SU-DHL-6 (cell line): ENCODE data around the gene TPBGL.

Experiments used
- H2AFZ ChIP-seq: fragments of 200-600 bp; sonication (generic); 2 replicates; pipeline ENCODE4 v1.6.1; 2014; ENCODE audit warnings: low read depth, mild to moderate bottlenecking, moderate library complexity, mixed read lengths, antibody characterized with exemption, low read length; ENCODE audit not compliant: severe bottlenecking
- H3F3A ChIP-seq: fragments of 200-600 bp; shearing (Covaris generic); 2 replicates; pipeline ENCODE4 v1.6.0; 2016; ENCODE audit warnings: antibody characterized with exemption, mild to moderate bottlenecking; ENCODE audit not compliant: insufficient read depth
- H3K27ac ChIP-seq: fragments of 200-600 bp; sonication (generic); 2 replicates; pipeline ENCODE4 v1.5.1; 2016; ENCODE audit warnings: low read depth, mild to moderate bottlenecking, low read length, moderate library complexity, mixed read lengths
- H3K27me3 ChIP-seq: fragments of 200-600 bp; sonication (generic), shearing (Covaris generic); 2 replicates; pipeline ENCODE4 v1.6.0; 2014; ENCODE audit warnings: mild to moderate bottlenecking, low read length
- H3K36me3 ChIP-seq: fragments of 200-600 bp; sonication (generic); 2 replicates; pipeline ENCODE4 v1.6.1; 2014; ENCODE audit warnings: mild to moderate bottlenecking, low read length, mixed read lengths
- H3K4me2 ChIP-seq: fragments of 300-600, 200-600 bp; shearing (Covaris generic), sonication (generic); 2 replicates; pipeline ENCODE4 v1.6.0; 2014; ENCODE audit warnings: low read length, low read depth, mild to moderate bottlenecking; ENCODE audit not compliant: poor library complexity, severe bottlenecking
- H3K4me3 ChIP-seq: fragments of 200-600 bp; sonication (generic); 2 replicates; pipeline ENCODE4 v1.5.1; 2014; ENCODE audit warnings: antibody characterized with exemption, low read length, mild to moderate bottlenecking, mixed read lengths; ENCODE audit not compliant: insufficient read depth, poor library complexity, severe bottlenecking
- H3K79me2 ChIP-seq: fragments of 200-600 bp; sonication (generic); 2 replicates; pipeline ENCODE4 v1.6.1; 2014; ENCODE audit warnings: mild to moderate bottlenecking, low read length, moderate library complexity; ENCODE audit not compliant: insufficient read depth
- H3K9ac ChIP-seq: fragments of 200-600 bp; sonication (generic); 2 replicates; pipeline ENCODE4 v1.7.0; 2014; ENCODE audit warnings: mild to moderate bottlenecking, low read length
- H3K9me2 ChIP-seq: fragments of 200-600 bp; sonication (generic); replicated peaks from 2 replicates; pipeline ENCODE4 v1.6.1; 2014; ENCODE audit warnings: low read length; ENCODE audit not compliant: insufficient read depth
- H3K9me3 ChIP-seq: fragments of 200-600 bp; sonication (generic); 2 replicates; pipeline ENCODE4 v1.6.1; 2014; ENCODE audit warnings: low read length, mixed read lengths; ENCODE audit not compliant: insufficient read depth
- H4K20me1 ChIP-seq: fragments of 200-600 bp; sonication (generic); 2 replicates; pipeline ENCODE4 v1.6.1; 2014; ENCODE audit warnings: low read depth, mild to moderate bottlenecking, antibody characterized with exemption, low read length, moderate library complexity, mixed read lengths
- EZH2phosphoT487 ChIP-seq: fragments of 200-600 bp; sonication (generic), shearing (Covaris generic); conservative IDR thresholded peaks from 2 replicates; pipeline ENCODE4 v1.6.1; 2018; ENCODE audit warnings: mild to moderate bottlenecking, antibody characterized with exemption, low read length, moderate library complexity, mixed read lengths
- TF ChIP-seq, protein P1 (sequence below): fragments of 200-600 bp; sonication (generic); IDR thresholded peaks from one replicate; pipeline ENCODE4 v1.5.1; 2017; ENCODE audit warnings: antibody characterized with exemption, mild to moderate bottlenecking, low read length, moderate library complexity; ENCODE audit not compliant: insufficient read depth, poor library complexity, severe bottlenecking

Gene TPBGL

DNA sequence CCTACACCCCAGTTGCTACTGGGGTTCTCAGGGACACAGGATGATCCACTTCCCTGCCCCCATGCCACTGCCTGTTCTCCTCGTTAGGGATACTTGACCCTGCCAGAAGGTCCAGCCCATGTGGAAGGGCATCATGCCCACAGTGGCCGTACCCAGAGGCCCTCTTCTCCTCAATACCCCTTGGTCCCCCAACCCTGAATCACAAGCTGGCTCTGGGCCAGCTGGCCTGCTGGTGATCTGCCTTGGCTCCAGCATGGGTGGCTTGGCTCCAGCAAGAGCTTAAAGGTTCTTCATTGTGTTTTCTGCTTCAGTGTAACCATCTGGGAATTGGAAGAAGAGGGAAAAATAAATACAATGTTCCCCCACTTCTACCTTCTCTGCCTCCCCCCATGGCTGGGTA, 11.1 kb upstream of the TPBGL start:
- Histone ChIP-seq H3K79me2 (no peaks in the 10 kb centered on the region), H3K9ac (no peak overlapping the region), H3K9me3 (no peaks in the 10 kb centered on the region), H3K27me3 (no peaks in the 10 kb centered on the region), H2AFZ (no peak overlapping the region), H3F3A (no peaks in the 10 kb centered on the region), H3K4me3 (no peak overlapping the region), H3K4me2 (no peak overlapping the region), H3K9me2 (no peaks in the 10 kb centered on the region), H3K27ac (no peak overlapping the region), H4K20me1 (no peaks in the 10 kb centered on the region), H3K36me3 (no peaks in the 10 kb centered on the region)
- TF ChIP-seq EZH2phosphoT487 = no peak
- TF ChIP-seq, protein P1, sequence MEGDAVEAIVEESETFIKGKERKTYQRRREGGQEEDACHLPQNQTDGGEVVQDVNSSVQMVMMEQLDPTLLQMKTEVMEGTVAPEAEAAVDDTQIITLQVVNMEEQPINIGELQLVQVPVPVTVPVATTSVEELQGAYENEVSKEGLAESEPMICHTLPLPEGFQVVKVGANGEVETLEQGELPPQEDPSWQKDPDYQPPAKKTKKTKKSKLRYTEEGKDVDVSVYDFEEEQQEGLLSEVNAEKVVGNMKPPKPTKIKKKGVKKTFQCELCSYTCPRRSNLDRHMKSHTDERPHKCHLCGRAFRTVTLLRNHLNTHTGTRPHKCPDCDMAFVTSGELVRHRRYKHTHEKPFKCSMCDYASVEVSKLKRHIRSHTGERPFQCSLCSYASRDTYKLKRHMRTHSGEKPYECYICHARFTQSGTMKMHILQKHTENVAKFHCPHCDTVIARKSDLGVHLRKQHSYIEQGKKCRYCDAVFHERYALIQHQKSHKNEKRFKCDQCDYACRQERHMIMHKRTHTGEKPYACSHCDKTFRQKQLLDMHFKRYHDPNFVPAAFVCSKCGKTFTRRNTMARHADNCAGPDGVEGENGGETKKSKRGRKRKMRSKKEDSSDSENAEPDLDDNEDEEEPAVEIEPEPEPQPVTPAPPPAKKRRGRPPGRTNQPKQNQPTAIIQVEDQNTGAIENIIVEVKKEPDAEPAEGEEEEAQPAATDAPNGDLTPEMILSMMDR = no peak

DNA sequence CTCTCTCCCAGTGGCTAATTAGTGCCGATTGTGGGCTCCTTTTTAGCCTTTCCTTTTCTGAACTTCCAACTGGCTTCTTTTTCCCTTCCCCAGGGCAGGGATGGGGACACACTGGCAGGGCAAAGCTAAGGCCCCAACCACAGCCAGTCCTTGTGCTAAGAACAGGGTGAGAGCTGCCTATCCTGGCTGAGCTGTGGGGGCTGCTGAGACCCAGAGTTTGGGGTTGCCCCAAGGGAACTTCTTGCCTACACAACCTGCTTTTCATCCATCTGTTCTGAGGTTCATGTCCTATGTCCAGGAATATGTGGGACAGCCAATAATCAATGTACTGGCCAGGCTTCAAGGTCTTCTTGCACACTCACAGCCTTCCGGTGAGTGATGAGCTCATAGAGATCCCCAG, 10.0 kb upstream of the TPBGL start:
- Histone ChIP-seq H4K20me1 (no peaks in the 10 kb centered on the region), H3K4me3 (no peak overlapping the region), H3K79me2 (no peaks in the 10 kb centered on the region), H3K27me3 (no peaks in the 10 kb centered on the region), H2AFZ (no peak overlapping the region), H3K9me3 (no peaks in the 10 kb centered on the region), H3F3A (no peaks in the 10 kb centered on the region), H3K4me2 (no peak overlapping the region), H3K27ac (no peak overlapping the region), H3K9me2 (no peaks in the 10 kb centered on the region), H3K9ac (no peak overlapping the region), H3K36me3 (no peaks in the 10 kb centered on the region)
- no peak for TF ChIP-seq EZH2phosphoT487

DNA sequence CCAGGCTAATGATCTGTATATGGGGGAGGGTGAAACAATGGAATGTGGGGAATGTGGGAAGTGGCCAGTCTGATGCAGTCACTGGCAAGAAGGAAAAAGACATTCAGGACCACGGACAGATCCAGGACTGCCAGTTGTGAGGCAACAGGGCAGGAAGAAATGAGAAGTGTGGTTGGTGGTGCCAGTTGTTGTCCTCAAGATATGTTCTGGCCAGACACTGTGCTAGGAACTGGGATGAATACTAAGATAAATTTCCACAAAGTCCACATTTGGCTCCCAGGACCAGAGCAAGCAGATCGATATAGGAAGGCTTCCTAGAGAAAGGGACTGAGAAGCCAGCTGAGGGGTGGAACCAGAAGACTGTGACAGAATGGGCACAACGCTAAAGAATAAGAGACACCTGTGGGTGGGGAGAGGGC, 6.8 kb upstream of the TPBGL start:
- Histone ChIP-seq H3K4me2 (no peak overlapping the region), H3K9me3 (no peaks in the 10 kb centered on the region), H3F3A (no peaks in the 10 kb centered on the region), H3K79me2 (no peaks in the 10 kb centered on the region), H3K9me2 (no peaks in the 10 kb centered on the region), H2AFZ (no peak overlapping the region), H3K27ac (no peak overlapping the region), H3K9ac (no peak overlapping the region), H3K4me3 (no peak overlapping the region), H3K36me3 (no peaks in the 10 kb centered on the region), H3K27me3 (no peaks in the 10 kb centered on the region), H4K20me1 (no peaks in the 10 kb centered on the region)
- TF ChIP-seq, protein P1 = no peak
- no peak for TF ChIP-seq EZH2phosphoT487

DNA sequence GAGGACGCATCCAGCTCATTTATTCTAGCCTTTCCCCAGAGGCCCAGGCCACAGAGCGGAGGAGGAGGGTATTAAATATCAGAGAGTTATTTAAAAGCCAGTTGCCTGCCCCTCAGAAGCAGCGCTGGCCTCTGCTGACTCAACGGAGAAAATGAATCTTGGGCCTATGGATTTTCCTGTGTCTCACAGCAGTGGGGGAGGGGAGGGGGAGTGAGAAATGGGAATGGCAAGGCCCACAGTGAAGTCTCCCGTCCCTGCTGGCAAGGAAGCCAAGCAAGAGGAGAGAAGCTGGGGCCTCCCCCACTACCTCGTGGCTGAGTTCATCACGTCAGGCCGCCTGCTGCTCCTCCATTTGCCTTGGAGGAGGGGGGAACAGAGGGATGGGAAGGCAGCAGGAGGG, 4.5 kb upstream of the TPBGL start:
- Histone ChIP-seq H3K4me2 (no peak overlapping the region), H2AFZ (no peak overlapping the region), H3K27me3 (no peaks in the 10 kb centered on the region), H3K9ac (no peak overlapping the region), H4K20me1 (no peaks in the 10 kb centered on the region), H3K36me3 (no peaks in the 10 kb centered on the region), H3K9me3 (no peaks in the 10 kb centered on the region), H3K79me2 (no peaks in the 10 kb centered on the region), H3F3A (no peaks in the 10 kb centered on the region), H3K27ac (no peak overlapping the region), H3K4me3 (no peak overlapping the region), H3K9me2 (no peaks in the 10 kb centered on the region)
- TF ChIP-seq EZH2phosphoT487 = no peak
- TF ChIP-seq, protein P1 = no peak
